ENCODE measurements around the gene SIGLEC7. TPM values are rescaled to one million over a fixed set of nuclear protein-coding genes. Genes with fewer than 3 reads are reported as not detected.

The SIGLEC7 gene
- total and polyA plus RNA-seq, 2 experiments from 2014 or later, result not detected

DNA sequence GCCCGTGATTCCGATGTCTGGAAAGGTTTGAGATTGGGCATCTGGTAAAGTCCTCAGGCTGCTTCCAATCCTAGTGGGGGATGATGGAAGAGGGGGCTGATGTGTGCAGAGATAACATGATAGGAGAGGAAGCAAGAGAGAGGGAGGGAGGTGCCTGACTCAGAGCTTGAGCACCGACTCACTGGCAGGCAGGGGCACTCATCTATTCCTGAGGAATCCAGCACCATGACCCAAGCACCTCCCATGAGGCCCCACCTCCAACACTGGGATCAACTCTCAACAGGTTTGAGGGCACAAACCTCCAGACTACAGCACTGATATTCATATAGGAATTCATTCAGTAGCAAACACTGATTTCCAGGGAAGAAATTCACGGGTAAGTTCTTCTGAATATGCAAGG, 23.0 kb upstream of the SIGLEC7 start:
- H3K4me1 ChIP-seq (ENCODE audit: low read depth), result no peaks in the 10 kb centered on the region
- H3K27ac ChIP-seq, result no peak overlapping the region
- DNase-seq (ENCODE audit: low read depth in 1 of 2, low spot score in 1 of 2), result no peak
- H3K36me3 ChIP-seq, result no peaks in the 10 kb centered on the region
- TF ChIP-seq, protein P1, sequence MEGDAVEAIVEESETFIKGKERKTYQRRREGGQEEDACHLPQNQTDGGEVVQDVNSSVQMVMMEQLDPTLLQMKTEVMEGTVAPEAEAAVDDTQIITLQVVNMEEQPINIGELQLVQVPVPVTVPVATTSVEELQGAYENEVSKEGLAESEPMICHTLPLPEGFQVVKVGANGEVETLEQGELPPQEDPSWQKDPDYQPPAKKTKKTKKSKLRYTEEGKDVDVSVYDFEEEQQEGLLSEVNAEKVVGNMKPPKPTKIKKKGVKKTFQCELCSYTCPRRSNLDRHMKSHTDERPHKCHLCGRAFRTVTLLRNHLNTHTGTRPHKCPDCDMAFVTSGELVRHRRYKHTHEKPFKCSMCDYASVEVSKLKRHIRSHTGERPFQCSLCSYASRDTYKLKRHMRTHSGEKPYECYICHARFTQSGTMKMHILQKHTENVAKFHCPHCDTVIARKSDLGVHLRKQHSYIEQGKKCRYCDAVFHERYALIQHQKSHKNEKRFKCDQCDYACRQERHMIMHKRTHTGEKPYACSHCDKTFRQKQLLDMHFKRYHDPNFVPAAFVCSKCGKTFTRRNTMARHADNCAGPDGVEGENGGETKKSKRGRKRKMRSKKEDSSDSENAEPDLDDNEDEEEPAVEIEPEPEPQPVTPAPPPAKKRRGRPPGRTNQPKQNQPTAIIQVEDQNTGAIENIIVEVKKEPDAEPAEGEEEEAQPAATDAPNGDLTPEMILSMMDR (IDR thresholded peaks at IDR 0.05; ENCODE audit: low read depth, low read length), result no peak
- H3K9me3 ChIP-seq (ENCODE audit: low read depth), result no peaks in the 10 kb centered on the region
- no peak overlapping the region for H3K4me3 ChIP-seq
- H3K27me3 ChIP-seq, result peaks cover 6% of the 10 kb centered on the region

DNA sequence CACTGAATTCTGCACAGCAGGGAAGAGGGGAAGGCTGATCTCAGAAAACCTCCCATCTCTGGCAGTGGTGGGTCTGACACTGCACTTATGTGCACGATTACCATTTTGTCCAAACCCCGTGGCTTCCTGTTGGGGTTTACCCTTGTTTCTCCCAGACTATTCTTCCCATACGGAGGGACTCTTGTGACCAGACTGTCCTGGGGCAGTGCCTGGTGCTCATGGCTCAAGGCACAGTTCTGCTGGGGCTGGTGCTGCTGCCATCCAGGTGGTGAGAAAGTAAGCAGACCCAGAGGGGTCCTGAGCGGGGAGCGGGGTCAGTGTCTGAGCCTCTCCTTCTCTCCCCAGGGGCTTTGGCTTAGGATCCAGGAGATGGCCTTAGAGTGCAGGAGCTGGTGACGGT, 22.5 kb upstream of the SIGLEC7 start:
- Histone ChIP-seq H3K27me3 (peaks cover 5% of the 10 kb centered on the region), H3K27ac (no peak overlapping the region), H3K4me3 (no peak overlapping the region), H3K4me1 (ENCODE audit: low read depth) (no peaks in the 10 kb centered on the region), H3K9me3 (ENCODE audit: low read depth) (no peaks in the 10 kb centered on the region), H3K36me3 (no peaks in the 10 kb centered on the region)
- DNase-seq (ENCODE audit: low read depth in 1 of 2, low spot score in 1 of 2), result no peak
- TF ChIP-seq, protein P1 (IDR thresholded peaks at IDR 0.05; ENCODE audit: low read depth, low read length), result no peak

- DNase-seq (ENCODE audit: low read depth in 1 of 2, low spot score in 1 of 2), result no peak
- TF ChIP-seq, protein P1 (IDR thresholded peaks at IDR 0.05; ENCODE audit: low read depth, low read length), result no peak
Measured at GRCh38 chr19:51120160-51120559, 21.9 kb upstream of the SIGLEC7 start.

DNA sequence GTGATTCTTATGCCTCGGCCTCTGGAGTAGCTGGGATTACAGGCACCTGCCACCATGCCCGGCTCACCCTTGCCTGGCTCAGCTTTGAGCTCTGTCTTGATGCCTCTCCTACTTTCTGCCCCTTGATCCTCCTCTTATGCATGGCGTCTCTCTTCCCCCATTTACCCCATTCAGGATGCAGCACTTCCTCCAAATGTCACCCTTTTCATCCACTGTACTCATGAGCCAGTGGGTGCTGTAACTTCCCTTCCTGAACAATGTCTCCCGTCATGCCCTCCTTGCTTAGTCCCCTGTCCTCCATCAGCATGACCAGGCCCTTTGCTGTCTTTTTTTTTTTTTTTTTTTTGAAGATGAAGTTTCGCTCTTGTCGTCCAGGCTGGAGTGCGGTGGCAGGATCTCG, 20.8 kb upstream of the SIGLEC7 start:
- TF ChIP-seq, protein P1 (IDR thresholded peaks at IDR 0.05; ENCODE audit: low read depth, low read length), result no peak
- Histone ChIP-seq H3K27ac (no peak overlapping the region), H3K4me3 (no peak overlapping the region), H3K9me3 (ENCODE audit: low read depth) (no peaks in the 10 kb centered on the region), H3K4me1 (ENCODE audit: low read depth) (no peaks in the 10 kb centered on the region), H3K27me3 (peaks cover 5% of the 10 kb centered on the region), H3K36me3 (no peaks in the 10 kb centered on the region)
- DNase-seq (ENCODE audit: low read depth in 1 of 2, low spot score in 1 of 2), result no peak

More at GRCh38 chr19:51120160-51120559, 21.9 kb upstream of the SIGLEC7 start:
- Histone ChIP-seq H3K9me3 (ENCODE audit: low read depth) (no peaks in the 10 kb centered on the region), H3K27ac (no peak overlapping the region), H3K4me1 (ENCODE audit: low read depth) (no peaks in the 10 kb centered on the region), H3K27me3 (peaks cover 5% of the 10 kb centered on the region), H3K36me3 (no peaks in the 10 kb centered on the region), H3K4me3 (no peak overlapping the region)

DNA sequence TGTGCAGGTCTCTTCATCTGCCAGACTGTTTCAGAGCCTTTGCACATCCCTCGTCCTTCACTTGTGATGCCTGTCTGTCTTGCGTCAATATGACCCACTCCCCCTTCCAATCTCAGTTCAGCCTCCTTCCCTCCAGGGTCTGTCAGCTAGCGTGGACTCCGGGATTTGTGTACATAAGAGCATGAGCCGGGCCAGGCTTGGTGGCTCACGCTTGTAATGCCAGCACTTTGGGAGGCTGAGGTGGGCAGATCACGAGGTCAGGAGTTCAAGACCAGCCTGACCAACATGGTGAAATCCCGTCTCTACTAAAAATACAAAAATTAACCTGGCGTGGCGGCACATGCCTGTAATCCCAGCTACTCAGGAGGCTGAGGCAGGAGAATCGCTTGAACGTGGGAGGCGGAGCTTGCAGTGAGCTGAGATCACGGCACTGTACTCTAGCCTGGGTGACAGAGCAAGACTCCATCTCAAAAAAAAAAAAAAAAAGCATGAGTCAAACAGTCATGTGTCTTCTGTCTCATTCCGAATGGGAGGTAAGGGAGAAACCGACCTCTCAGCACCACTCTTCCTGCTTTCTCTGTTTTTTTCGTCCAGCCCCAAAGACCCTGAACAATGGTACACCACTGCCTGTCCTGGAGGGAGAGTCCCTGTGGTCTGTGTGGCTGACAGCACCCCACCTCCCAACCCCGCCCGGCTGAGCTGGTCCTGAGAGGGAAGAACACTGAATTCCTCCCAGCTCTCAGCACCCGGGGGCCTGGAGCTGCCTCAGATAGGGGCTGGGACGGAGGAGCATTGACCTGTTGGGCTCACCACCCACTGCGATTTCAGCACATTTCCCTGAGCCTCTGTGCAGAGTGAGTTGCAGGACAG, 19.8 kb upstream of the SIGLEC7 start:
- TF ChIP-seq, protein P1 (IDR thresholded peaks at IDR 0.05; ENCODE audit: low read depth, low read length), result no peak
- Histone ChIP-seq H3K9me3 (ENCODE audit: low read depth) (no peaks in the 10 kb centered on the region), H3K27me3 (no peaks in the 10 kb centered on the region), H3K36me3 (no peaks in the 10 kb centered on the region), H3K4me1 (ENCODE audit: low read depth) (no peaks in the 10 kb centered on the region), H3K4me3 (no peak overlapping the region), H3K27ac (no peak overlapping the region)
- peak in 1 of 2 donors; percentile 37 for DNase-seq (ENCODE audit: low read depth in 1 of 2, low spot score in 1 of 2)
